PC-9 (cell line): ENCODE data around the gene DIP2C.

ENCODE experiments used
- EZH2 ChIP-seq: fragments of 200-600 bp; sonication (generic); IDR thresholded peaks from 2 replicates; pipeline ENCODE4 v1.8.0; 2017; ENCODE audit warnings: antibody characterized with exemption, low read depth
- TF ChIP-seq, protein P1 (sequence below): fragments of 200-600 bp; sonication (generic); conservative IDR thresholded peaks from 2 replicates; pipeline ENCODE4 v1.6.1; 2017; ENCODE audit warnings: mixed run types, antibody characterized with exemption, mild to moderate bottlenecking, moderate library complexity

DNA sequence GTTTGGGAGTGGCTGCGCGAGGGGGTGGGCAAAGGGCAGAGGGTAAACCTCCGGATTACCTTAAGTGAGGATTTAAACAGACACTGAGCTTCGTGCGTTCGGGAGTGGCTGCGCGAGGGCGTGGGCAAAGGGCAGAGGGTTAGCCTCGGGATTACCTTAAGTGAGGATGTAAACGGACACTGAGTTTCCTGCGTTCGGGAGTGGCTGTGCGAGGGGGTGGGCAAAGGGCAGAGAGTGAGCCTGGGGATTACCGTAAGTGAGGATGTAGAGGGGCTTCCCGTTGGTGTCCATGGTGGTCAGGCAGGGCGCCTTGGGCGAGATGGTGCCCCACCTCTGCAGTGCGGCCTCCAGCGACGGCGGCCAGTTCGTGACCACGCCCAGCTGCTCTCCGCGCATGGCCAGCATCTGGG is 275.8 kb downstream of the DIP2C start:
- TF ChIP-seq, protein P1, sequence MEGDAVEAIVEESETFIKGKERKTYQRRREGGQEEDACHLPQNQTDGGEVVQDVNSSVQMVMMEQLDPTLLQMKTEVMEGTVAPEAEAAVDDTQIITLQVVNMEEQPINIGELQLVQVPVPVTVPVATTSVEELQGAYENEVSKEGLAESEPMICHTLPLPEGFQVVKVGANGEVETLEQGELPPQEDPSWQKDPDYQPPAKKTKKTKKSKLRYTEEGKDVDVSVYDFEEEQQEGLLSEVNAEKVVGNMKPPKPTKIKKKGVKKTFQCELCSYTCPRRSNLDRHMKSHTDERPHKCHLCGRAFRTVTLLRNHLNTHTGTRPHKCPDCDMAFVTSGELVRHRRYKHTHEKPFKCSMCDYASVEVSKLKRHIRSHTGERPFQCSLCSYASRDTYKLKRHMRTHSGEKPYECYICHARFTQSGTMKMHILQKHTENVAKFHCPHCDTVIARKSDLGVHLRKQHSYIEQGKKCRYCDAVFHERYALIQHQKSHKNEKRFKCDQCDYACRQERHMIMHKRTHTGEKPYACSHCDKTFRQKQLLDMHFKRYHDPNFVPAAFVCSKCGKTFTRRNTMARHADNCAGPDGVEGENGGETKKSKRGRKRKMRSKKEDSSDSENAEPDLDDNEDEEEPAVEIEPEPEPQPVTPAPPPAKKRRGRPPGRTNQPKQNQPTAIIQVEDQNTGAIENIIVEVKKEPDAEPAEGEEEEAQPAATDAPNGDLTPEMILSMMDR = no peak
- TF ChIP-seq EZH2 = no peak
